DND-41 (cell line): ENCODE measurements around the gene MON1A.

Experiments
- CTCF ChIP-seq: IDR thresholded peaks from 2 replicates; pipeline ENCODE4 v1.5.1; 2012; ENCODE audit warnings: borderline replicate concordance, low read length, moderate library complexity, mild to moderate bottlenecking; ENCODE audit not compliant: poor library complexity, severe bottlenecking; ENCODE audit errors: extremely low read depth
- EZH2 ChIP-seq: IDR thresholded peaks from 3 replicates; pipeline ENCODE4 v1.6.1; 2012; ENCODE audit warnings: borderline replicate concordance, low read depth, mild to moderate bottlenecking, moderate library complexity, low read length, inconsistent platforms; ENCODE audit not compliant: severe bottlenecking

DNA sequence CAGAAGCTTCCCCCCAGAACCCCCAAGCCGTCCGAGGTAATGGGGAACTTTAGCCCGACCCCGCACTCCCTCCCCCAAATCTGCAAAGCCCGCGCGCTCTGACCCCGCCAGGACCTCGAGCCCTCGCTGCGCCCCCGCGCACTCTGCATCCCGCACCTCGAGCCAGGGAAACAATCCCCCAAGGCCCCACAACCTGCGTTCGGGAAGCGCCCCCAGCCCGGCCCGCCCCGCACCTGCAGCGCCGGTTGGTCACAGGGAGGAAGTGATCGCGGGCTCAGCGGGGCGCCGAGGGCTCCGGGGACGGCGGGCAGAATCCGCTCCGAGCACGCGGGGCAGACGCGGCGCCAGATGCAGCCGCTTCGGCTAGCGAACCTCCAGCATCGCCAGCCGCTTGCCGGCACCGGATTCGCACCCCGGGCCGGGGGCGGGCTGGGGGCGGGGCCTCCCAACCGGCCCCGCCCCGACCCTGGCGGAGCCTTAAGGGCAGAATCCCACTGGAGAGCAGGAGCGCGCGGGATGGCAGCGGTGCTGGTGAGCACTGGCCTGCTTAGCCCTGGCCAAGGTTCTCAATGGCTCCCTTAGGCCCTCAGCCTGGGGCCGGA is 60.0 kb downstream of the MON1A start, which contains the start of gene CAMKV:
- no peak for TF ChIP-seq CTCF
- no peak for TF ChIP-seq EZH2
